Muscle of leg (tissue), 11 donors: ENCODE measurements around the gene SPRED3. TPM values are rescaled to one million over a fixed set of nuclear protein-coding genes. Genes with fewer than 3 reads are reported as not detected.

Source experiments
- DNase-seq: peaks from one replicate; pipeline ENCODE4 v3.0.0; 2013
- H3K27ac ChIP-seq: one replicate; pipeline ENCODE4 v1.5.1; 2013; ENCODE audit warnings: mild to moderate bottlenecking, low read length, control low read depth
- H3K27me3 ChIP-seq: one replicate; pipeline ENCODE4 v1.6.1; 2013; ENCODE audit warnings: low read length; ENCODE audit not compliant: control insufficient read depth, insufficient read depth
- H3K36me3 ChIP-seq: one replicate; pipeline ENCODE4 v1.6.1; 2013; ENCODE audit warnings: low read length; ENCODE audit not compliant: control insufficient read depth, insufficient read depth
- H3K4me1 ChIP-seq: one replicate; pipeline ENCODE4 v1.6.1; 2013; ENCODE audit warnings: low read length; ENCODE audit not compliant: control insufficient read depth, insufficient read depth
- H3K4me3 ChIP-seq: one replicate; pipeline ENCODE4 v1.5.1; 2013; ENCODE audit warnings: low read length, control low read depth
- H3K9me3 ChIP-seq: replicated peaks from 2 replicates; pipeline ENCODE4 v1.6.1; 2013; ENCODE audit warnings: low read depth, low read length; ENCODE audit not compliant: control insufficient read depth
- WGBS: methylation state at CpG from one replicate; pipeline ENCODE4 v1.1.5; 2013; ENCODE audit warnings: missing lambda C conversion rate; ENCODE audit not compliant: insufficient coverage; 5-methylcytosine and 5-hydroxymethylcytosine counted together
- polyA plus RNA-seq, 8 donors: library from polyadenylated mRNA; unstranded; fragments of 120-200 nt; gene quantifications; one replicate each; pipeline versions ENCODE4 v1.2.1 to v1.2.3, GENCODE V29; 2013; ENCODE audit warnings: inconsistent platforms in 1 of 8, low replicate concordance in 1 of 8; ENCODE audit not compliant: insufficient read length in 8 of 8, insufficient read depth in 1 of 8
- total RNA-seq: library from RNA; stranded (reverse); fragments of 120-200 nt; gene quantifications from one replicate; pipeline ENCODE4 v1.2.4, GENCODE V29; 2013

The SPRED3 gene
- total and polyA plus RNA-seq, 9 donors: 0.09 to 0.87 (median 0.41) TPM

DNA sequence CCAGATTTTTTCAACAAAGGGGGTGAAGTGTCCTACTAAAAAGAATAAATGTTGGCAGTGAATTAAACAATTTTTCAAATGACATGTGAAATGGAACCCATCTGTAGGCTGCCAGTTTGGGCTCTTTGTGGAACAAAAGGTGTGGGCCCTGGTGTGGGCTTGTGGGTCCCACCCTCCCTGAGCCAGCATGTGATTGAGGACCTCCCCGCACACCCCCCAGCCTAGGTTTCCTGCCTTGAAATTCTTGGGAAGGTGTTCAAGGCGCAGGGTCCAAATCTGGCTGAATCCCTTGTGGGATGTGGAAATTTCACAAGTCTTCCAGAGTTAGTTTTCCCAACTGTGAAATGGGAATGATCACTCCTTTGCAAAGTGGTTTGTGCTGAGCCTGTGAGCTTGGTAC lies 4.8 kb upstream of the SPRED3 start:
- H3K4me3 ChIP-seq: no peak overlapping the region
- no peak for DNase-seq
- H3K27me3 ChIP-seq: peaks cover 58% of the 10 kb centered on the region
- peaks cover 27% of the 10 kb centered on the region for H3K4me1 ChIP-seq
- WGBS: no CpG with 5 or more reads among the region's 2 CpGs
- H3K27ac ChIP-seq: no peak overlapping the region
- peaks cover 62% of the 10 kb centered on the region for H3K36me3 ChIP-seq
- H3K9me3 ChIP-seq: no peaks in the 10 kb centered on the region

GRCh38 chr19:38384209-38385027 lies 4.1 kb upstream of the SPRED3 start:
- peaks cover 55% of the 10 kb centered on the region for H3K36me3 ChIP-seq
- H3K27ac ChIP-seq: no peak overlapping the region
- no peak overlapping the region for H3K4me3 ChIP-seq
- WGBS: 78% methylated on average over 8 of the region's 10 CpGs
- no peaks in the 10 kb centered on the region for H3K9me3 ChIP-seq
- peaks cover 65% of the 10 kb centered on the region for H3K27me3 ChIP-seq
- H3K4me1 ChIP-seq: peaks cover 32% of the 10 kb centered on the region
- DNase-seq: no peak

DNA sequence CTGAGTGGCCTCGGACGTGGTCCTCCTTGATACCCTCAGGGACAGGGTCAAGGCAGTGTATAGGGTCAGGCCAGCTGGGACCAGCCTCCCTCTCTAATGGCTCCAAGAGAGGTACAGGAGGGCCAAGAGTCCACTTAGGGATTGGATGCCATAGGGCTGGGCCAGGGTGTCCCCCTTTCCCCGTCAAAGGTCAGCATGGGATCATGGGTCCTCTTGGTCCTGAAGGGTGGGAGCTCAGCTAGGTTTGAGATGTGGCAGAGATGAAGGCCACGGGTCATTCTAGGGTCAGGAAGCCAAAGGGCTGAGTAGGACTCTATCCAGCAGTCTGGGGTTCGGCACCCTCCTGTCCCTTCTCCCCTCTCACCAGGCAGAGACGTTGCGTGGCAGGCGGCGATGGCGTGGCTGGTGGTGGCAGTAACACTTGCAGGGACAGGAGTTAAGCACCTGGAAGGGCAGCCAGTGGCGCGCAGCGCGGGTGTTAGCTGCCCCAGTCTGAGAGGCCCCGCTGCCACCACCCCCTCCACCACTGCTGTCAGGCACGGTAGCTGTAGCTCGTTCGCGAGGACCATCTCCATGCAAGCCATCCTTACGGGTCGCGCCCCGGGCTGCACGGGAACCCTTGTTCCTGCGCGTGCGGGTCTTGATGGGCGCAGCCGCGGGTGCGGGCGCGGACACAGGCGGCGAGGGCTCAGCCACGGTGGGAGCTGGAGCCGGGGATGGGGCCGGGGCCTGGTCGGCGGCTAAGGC lies 3.3 kb upstream of the SPRED3 start:
- Histone ChIP-seq H3K4me1 (peaks cover 32% of the 10 kb centered on the region), H3K36me3 (peaks cover 50% of the 10 kb centered on the region), H3K9me3 (no peaks in the 10 kb centered on the region), H3K27ac (no peak overlapping the region), H3K4me3 (no peak overlapping the region), H3K27me3 (peaks cover 73% of the 10 kb centered on the region)
- DNase-seq: no peak
- WGBS: 57% methylated on average over 34 of the region's 40 CpGs

DNA sequence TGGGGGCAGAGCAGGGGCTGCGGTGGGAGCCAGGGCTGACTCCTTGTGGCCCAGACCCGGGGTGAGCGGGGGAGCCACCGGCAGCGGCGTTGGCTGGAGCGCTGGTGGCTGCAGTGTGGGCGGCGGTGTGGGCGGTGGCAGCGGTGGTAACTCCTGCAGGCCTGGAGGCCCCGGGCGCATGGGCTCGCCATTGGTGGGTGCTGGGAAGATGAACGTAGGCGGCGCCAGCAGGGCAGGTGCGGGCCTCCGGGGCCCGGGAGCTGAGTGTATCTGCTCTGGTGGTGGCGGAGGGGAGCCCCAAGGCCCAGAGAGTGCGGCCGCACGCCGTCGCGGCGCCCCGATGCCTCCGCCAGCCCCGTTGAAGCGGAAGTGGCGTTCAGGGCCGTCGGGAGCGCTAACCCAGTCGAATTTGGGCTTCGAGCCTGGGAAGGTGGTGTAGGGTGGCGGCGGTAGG lies 2.7 kb upstream of the SPRED3 start:
- H3K9me3 ChIP-seq: no peaks in the 10 kb centered on the region
- no peak overlapping the region for H3K4me3 ChIP-seq
- H3K4me1 ChIP-seq: peaks cover 32% of the 10 kb centered on the region
- H3K27me3 ChIP-seq: peaks cover 79% of the 10 kb centered on the region
- WGBS: 22% methylated on average over 35 of the region's 40 CpGs
- no peak for DNase-seq
- peaks cover 43% of the 10 kb centered on the region for H3K36me3 ChIP-seq
- H3K27ac ChIP-seq: no peak overlapping the region

GRCh38 chr19:38386300-38386970 lies 2.1 kb upstream of the SPRED3 start:
- Histone ChIP-seq H3K27me3 (peaks cover 82% of the 10 kb centered on the region), H3K36me3 (peaks cover 37% of the 10 kb centered on the region), H3K9me3 (no peaks in the 10 kb centered on the region), H3K27ac (no peak overlapping the region), H3K4me1 (peaks cover 32% of the 10 kb centered on the region), H3K4me3 (no peak overlapping the region)
- DNase-seq: no peak
- 16% methylated on average over 60 of the region's 61 CpGs for WGBS

GRCh38 chr19:38386971-38387549 lies 1.4 kb upstream of the SPRED3 start:
- no peaks in the 10 kb centered on the region for H3K9me3 ChIP-seq
- no peak overlapping the region for H3K27ac ChIP-seq
- peaks cover 31% of the 10 kb centered on the region for H3K36me3 ChIP-seq
- peaks cover 32% of the 10 kb centered on the region for H3K4me1 ChIP-seq
- 3% methylated on average over 36 of the region's 36 CpGs for WGBS
- H3K27me3 ChIP-seq: peaks cover 88% of the 10 kb centered on the region
- H3K4me3 ChIP-seq: no peak overlapping the region
- DNase-seq: peak; percentile 43

DNA sequence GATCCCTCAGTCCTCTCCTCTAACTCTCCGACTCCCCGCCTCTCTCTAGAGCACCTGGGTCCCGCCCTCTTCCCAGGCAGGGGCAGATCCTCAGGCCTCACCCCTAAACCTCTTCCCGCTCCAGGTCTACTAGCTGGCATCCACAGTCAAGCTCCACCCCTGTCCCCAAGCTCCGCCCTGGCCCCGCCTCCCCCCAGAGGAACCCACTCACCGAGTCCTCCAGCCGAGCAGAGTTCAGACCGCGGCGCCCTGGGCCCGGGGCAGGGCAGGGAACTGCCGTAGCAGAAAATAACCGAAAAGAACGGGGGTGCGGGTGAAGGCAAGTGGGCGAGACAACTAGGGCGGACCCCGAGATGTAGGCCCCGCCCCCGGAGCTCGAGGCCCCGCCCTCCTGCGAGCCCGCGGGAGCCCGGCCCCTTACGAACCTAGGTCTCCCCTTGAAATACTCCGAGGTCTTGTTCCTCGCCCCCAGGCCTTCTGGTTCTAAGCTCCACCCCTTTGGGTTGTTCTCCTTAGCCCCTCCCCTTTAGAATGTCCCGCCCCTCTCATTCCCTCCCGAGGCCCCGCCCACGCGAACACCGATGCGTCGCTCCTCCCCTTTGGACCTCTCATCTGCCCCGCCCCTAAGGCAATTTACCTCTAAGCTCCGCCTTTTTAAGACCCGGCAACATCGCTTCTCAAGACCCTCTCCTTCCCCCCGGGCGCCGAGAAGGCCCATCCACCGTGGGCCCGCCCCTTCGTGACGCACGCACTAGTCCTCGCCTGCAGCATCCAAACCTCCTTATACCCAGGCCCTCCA lies 748 bp upstream of the SPRED3 start, which contains the start of gene GGN:
Gene GGN, minus strand, starts transcription at position 485 of the 799 bp plus-strand sequence. CDS start 773 bp downstream, outside the sequence.
- H3K9me3 ChIP-seq: no peaks in the 10 kb centered on the region
- H3K36me3 ChIP-seq: peaks cover 26% of the 10 kb centered on the region
- H3K4me3 ChIP-seq: peak within 1 kb of the TSS; percentile 35
- H3K27ac ChIP-seq: no peak within 1 kb of the TSS
- H3K4me1 ChIP-seq: peaks cover 32% of the 10 kb centered on the region
- WGBS: under 1% methylated on average over 49 of the region's 51 CpGs
- H3K27me3 ChIP-seq: peaks cover 89% of the 10 kb centered on the region
- DNase-seq: peak; percentile 68

GRCh38 chr19:38389101-38389925 lies 816 bp downstream of the SPRED3 start:
- Histone ChIP-seq H3K27me3 (peaks cover 92% of the 10 kb centered on the region), H3K36me3 (peaks cover 11% of the 10 kb centered on the region), H3K27ac (no peak overlapping the region), H3K4me1 (peaks cover 32% of the 10 kb centered on the region), H3K4me3 (no peak overlapping the region), H3K9me3 (no peaks in the 10 kb centered on the region)
- 9% methylated on average over 9 of the region's 28 CpGs for WGBS
- DNase-seq: peak; percentile 43
